HUES64 (cell line): ENCODE data around the gene PCBP3.

ENCODE experiments used
- H3K27ac ChIP-seq: 2 replicates; pipeline ENCODE4 v1.7.0; 2013; ENCODE audit warnings: low read depth, low read length, inconsistent platforms
- H3K27me3 ChIP-seq: 2 replicates; pipeline ENCODE4 v1.6.1; 2013; ENCODE audit warnings: mild to moderate bottlenecking, low read length; ENCODE audit not compliant: insufficient read depth
- H3K36me3 ChIP-seq: 2 replicates; pipeline ENCODE4 v1.6.1; 2013; ENCODE audit warnings: mild to moderate bottlenecking, low read length; ENCODE audit not compliant: insufficient read depth
- H3K4me1 ChIP-seq: 2 replicates; pipeline ENCODE4 v1.6.1; 2013; ENCODE audit warnings: mild to moderate bottlenecking, low read length, moderate library complexity; ENCODE audit not compliant: insufficient read depth
- H3K4me3 ChIP-seq: 2 replicates; pipeline ENCODE4 v1.5.1; 2013; ENCODE audit warnings: mild to moderate bottlenecking, low read length, moderate library complexity
- H3K9ac ChIP-seq: 2 replicates; pipeline ENCODE4 v1.6.1; 2013; ENCODE audit warnings: mild to moderate bottlenecking, low read depth, low read length
- H3K9me3 ChIP-seq: 2 replicates; pipeline ENCODE4 v1.6.1; 2013; ENCODE audit warnings: low read depth, low read length; ENCODE audit not compliant: insufficient read depth
- WGBS: fragments of 150-250, 120-280 bp; methylation state at CpG from one replicate; pipeline ENCODE4 v1.1.7; 2013; ENCODE audit warnings: missing lambda C conversion rate; 5-methylcytosine and 5-hydroxymethylcytosine counted together

The PCBP3 gene

DNA sequence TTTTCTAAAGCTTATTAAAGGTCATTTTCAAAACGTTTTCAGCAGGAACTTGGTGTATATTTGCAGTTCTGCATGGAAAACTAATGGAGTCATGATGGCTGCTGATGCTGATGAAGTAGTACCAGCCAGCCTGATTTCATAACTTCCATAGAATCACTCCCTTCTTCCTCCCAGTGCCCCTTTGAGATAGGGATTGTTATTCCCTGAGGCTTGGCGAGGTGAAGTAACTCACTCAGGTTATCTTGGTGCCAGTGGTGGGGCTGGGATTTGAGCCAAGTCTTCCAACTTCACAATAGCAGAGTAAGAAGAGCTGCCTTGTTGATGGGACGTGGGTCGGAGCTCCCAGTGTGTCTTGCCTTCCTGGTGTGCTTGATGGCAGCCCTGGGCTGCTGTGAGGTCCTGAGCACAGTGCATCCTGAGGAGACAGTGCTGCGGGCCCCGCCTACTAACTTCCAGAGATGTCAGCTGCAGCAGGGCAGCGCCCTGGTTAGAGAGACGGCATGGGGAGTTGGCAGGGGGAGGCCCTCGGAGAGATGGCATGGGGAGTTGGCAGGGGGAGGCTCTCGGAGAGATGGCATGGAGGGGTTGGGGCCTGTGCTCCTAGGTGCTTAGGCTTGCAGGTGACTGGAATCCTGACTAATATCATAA is 92.6 kb downstream of the PCBP3 start:
- no peak overlapping the region for H3K4me3 ChIP-seq
- no peaks in the 10 kb centered on the region for H3K9me3 ChIP-seq
- no peak overlapping the region for H3K27ac ChIP-seq
- 88% methylated on average over 10 of the region's 10 CpGs for WGBS
- no peaks in the 10 kb centered on the region for H3K36me3 ChIP-seq
- no peak overlapping the region for H3K9ac ChIP-seq
- H3K27me3 ChIP-seq: no peaks in the 10 kb centered on the region
- no peaks in the 10 kb centered on the region for H3K4me1 ChIP-seq

DNA sequence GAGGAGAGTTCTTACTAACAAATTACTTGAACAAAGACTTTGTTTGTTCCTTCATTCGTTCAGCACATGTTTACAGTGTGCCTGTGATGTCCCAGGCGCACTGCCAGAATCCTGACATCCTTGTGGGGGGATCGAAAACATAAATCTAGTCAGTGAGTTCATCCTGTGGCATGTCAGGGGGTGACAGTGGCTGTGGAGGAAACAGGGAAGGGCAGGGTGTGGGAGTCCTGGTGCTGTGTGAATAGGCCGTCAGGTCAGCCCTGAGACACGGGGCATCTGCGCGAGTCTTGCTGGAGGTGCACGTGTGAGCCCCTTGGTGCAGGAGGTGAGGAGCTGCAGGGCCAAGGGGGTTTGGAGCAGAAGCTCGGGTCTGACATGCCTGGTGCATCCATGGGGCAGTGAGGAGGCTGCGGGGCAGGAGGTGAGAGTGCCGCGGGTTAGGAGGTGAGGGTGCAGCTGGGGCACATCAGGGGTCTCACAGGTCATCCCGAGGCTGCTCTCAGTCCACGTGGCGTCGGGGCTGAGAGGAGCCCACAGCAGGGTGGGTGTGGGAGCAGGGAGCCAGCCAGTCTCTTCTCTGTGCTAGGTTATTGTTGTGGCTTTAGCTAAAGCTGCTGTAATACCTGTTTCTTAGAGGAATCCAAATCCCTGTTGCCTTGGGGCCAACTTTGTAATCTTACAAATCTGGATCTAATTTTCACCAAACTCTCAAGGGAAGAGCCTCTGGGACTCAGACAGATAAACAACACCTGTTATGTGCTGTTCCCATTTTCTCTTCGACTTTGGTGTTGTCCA is 93.4 kb downstream of the PCBP3 start:
- 90% methylated on average over 17 of the region's 17 CpGs for WGBS
- Histone ChIP-seq H3K27ac (no peak overlapping the region), H3K27me3 (no peaks in the 10 kb centered on the region), H3K9ac (no peak overlapping the region), H3K4me3 (no peak overlapping the region), H3K4me1 (no peaks in the 10 kb centered on the region), H3K36me3 (no peaks in the 10 kb centered on the region), H3K9me3 (no peaks in the 10 kb centered on the region)

DNA sequence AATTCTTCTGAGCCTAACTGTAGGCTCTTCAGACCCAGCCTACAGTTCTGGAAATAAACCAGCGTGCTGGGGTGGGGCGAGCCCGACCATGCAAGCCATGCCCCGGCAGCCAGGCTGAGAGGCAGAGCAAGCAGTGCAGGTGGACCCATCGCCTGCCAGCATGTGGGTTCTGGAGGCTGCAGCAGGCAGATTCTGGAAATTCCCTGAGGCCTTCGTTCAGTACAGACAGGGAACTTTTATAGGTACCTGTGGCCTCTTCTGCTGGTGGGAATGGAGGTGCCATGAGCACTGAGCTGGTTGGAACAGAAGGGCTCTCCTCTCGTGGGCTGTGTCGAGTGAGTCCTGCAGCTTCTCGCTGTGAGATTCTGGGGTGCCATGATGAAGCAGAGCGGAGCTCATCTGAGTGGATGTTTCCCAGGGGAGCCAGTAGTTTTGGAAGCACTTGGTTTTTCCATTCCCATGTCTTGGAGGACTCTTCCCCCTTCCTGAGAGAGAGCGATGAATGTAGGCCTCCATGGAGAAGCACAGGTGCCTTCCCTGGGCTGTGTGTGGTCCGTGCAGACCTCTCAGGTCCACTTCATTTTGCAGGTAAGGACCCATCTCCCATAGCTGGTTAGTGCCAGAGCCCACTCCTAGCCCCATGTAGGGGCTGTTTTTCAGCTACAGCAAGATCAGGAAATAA is 94.1 kb downstream of the PCBP3 start:
- Histone ChIP-seq H3K27ac (no peak overlapping the region), H3K9me3 (no peaks in the 10 kb centered on the region), H3K9ac (no peak overlapping the region), H3K4me1 (no peaks in the 10 kb centered on the region), H3K4me3 (no peak overlapping the region), H3K36me3 (no peaks in the 10 kb centered on the region), H3K27me3 (no peaks in the 10 kb centered on the region)
- WGBS: 95% methylated on average over 12 of the region's 12 CpGs

DNA sequence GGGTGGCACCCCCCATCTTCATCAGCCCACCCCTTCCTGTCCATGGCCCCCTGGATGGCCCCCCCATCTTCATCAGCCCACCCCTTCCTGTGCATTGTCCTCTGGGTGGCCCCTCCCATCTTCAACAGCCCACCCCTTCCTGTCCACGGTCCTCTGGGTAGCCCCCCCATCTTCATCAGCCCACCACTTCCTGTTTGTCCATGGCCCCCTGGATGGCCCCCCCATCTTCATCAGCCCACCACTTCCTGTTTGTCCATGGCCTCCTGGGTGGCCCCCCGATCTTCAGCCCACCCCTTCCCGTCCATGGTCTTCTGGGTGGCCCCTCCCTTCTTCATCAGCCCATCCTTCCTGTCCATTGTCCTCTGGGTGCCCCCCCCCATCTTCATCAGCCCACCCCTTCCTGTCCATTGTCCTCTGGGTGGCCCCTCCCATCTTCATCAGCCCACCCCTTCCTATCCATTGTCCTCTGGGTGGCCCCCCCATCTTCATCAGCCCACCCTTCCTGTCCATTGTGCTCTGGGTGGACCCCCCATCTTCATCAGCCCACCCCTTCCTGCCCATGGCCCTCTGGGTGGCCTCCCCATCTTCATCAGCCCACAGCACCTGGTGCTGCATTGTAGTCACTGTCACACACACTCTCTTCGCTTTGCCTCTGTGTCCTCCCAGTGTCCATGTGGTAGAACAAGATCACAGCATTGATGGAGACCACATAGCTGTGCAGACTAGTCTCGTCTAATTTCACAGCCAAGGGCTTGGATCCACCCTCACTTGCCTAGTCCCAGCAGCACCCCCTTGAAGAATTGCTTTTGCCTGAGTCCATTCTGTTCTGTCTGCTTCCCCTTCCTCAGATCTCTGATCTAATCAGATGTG is 95.9 kb downstream of the PCBP3 start:
- no peaks in the 10 kb centered on the region for H3K27me3 ChIP-seq
- H3K4me1 ChIP-seq: no peaks in the 10 kb centered on the region
- H3K27ac ChIP-seq: no peak overlapping the region
- WGBS: 95% methylated on average over 5 of the region's 5 CpGs
- H3K9me3 ChIP-seq: no peaks in the 10 kb centered on the region
- H3K9ac ChIP-seq: no peak overlapping the region
- H3K4me3 ChIP-seq: no peak overlapping the region
- H3K36me3 ChIP-seq: no peaks in the 10 kb centered on the region

DNA sequence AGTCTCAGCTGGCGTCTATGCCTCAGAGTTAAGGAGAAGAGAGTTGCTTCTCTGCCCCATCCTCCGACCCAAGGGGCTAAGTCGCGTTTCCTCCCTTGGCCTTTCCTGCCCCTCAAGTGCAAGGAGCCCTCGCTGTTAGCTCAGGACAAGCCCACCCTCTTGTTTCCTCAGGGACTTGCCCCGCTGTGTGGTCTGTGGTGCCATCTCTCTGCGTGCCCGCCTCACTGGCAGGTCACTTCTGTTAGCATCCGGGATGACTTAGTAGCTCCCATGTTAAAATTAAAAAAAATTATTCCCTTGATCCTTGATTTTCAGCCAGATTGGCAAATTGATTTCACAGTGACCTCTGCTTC is 96.5 kb downstream of the PCBP3 start:
- no peaks in the 10 kb centered on the region for H3K4me1 ChIP-seq
- WGBS: 94% methylated on average over 9 of the region's 9 CpGs

DNA sequence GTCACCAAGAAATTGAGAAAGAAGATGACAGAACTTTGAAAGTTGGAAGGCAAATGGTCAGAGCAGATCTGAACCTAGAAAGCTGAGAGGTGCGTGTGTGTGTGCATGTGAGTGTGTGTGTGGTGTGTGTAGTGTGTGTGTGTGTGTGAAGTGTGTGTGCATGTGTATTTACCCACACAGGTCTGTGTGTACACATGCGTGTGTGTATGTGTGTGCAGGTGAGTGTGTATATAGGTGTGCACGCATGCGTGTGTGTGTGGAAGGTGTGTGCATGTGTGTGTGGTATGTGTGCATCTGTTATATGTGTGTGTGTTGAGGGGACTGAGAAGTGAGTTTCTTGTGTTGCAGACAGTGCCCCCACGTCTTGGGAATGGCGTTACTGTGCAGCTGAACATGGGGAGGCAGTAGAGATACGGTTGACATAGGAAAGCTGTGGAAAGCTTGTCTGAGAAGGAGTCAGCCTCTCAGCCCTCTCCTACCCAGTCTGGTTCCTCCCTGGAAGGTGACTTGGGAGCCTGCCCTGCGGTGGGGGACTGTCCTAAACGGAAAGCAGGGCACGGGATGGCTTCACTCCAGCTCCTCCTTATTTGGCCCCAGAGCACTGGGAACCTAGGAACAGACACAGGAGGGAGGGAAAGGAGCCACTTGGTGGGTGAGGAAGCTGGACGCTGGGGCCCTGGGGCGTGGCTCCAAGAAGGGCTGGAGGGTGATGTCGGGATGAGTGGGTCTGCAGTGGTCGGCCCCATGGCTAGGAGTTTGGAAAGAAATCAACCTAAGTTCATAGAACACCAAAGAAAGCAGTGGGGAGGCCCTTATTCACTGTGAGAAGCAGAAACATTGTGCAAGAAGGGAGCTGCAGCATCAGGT is 97.2 kb downstream of the PCBP3 start:
- H3K36me3 ChIP-seq: no peaks in the 10 kb centered on the region
- no peak overlapping the region for H3K4me3 ChIP-seq
- H3K4me1 ChIP-seq: no peaks in the 10 kb centered on the region
- 86% methylated on average over 14 of the region's 14 CpGs for WGBS
- H3K27me3 ChIP-seq: no peaks in the 10 kb centered on the region
- H3K9ac ChIP-seq: no peak overlapping the region
- H3K9me3 ChIP-seq: no peaks in the 10 kb centered on the region
- H3K27ac ChIP-seq: no peak overlapping the region

More for the DNA sequence above, 96.5 kb downstream of the PCBP3 start:
- Histone ChIP-seq H3K27ac (no peak overlapping the region), H3K9ac (no peak overlapping the region), H3K27me3 (no peaks in the 10 kb centered on the region), H3K36me3 (no peaks in the 10 kb centered on the region), H3K9me3 (no peaks in the 10 kb centered on the region), H3K4me3 (no peak overlapping the region)

DNA sequence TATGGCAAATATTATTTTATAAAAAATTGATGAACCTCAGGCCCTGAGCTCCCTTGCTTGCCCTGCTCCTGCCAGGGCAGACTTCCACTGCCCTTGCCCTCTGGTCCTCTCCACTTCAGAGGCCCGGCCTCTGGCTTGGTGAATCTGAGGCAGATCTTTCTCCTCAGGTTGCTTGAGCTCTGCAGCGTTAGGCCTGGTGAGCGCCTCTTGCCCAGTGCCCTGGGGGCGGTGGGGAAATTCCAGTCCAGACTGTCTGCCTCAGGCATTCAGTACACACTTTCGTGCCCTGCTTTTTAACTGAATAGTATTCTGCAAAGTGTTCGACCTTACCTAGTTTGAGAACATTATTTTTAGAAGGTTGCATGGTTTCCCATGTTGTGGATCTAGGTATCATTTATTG is 98.2 kb downstream of the PCBP3 start:
- Histone ChIP-seq H3K27ac (no peak overlapping the region), H3K4me3 (no peak overlapping the region), H3K4me1 (no peaks in the 10 kb centered on the region), H3K9me3 (no peaks in the 10 kb centered on the region), H3K9ac (no peak overlapping the region), H3K36me3 (no peaks in the 10 kb centered on the region), H3K27me3 (no peaks in the 10 kb centered on the region)
- 84% methylated on average over 6 of the region's 6 CpGs for WGBS

DNA sequence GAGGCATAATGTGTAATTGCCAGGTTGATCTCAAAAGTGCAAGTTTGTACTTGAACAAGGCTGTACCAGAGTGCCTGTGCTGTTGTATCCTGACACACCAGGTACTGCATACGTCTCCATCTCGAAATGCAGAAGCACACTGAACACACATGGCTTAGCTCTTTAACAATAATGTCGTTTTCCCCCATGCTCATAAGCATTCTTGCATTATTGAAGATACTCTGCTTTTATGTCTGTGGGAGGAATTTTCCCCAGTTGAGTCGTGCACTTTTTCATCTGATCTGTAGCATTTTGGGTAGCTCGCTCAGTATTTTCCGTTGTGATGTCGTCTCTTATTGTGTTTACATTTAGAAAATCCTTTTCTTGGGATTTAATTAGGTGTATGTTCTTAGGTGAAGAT is 98.7 kb downstream of the PCBP3 start:
- Histone ChIP-seq H3K27me3 (no peaks in the 10 kb centered on the region), H3K4me3 (no peak overlapping the region), H3K36me3 (no peaks in the 10 kb centered on the region), H3K27ac (no peak overlapping the region), H3K9me3 (no peaks in the 10 kb centered on the region), H3K4me1 (no peaks in the 10 kb centered on the region), H3K9ac (no peak overlapping the region)
- WGBS: 93% methylated on average over 7 of the region's 7 CpGs

DNA sequence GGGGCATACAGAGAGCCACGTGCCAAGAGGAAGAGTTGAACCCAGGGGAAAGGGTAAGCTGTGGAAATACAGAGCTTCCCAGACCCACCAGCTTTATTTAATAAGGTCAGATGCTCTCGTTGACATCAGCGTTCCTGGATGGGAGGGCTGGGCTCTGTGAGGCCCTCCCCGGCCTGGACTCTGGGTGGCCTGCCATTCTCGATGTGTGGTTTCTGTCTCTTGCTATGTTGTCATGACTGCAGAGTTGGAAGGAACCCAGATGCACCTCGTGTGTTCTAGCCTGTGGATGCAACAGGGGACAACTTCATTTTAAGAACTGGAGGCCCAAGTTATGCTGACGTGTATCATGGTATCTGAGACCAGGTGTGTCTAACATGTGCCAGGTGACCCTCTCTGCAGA is 101.7 kb downstream of the PCBP3 start:
- H3K27ac ChIP-seq: no peak overlapping the region
- no peaks in the 10 kb centered on the region for H3K9me3 ChIP-seq
- peaks cover 8% of the 10 kb centered on the region; the same call in 1 of the 2 replicates for H3K4me1 ChIP-seq
- H3K27me3 ChIP-seq: no peaks in the 10 kb centered on the region
- WGBS: 93% methylated on average over 7 of the region's 7 CpGs
- H3K9ac ChIP-seq: no peak overlapping the region
- H3K36me3 ChIP-seq: no peaks in the 10 kb centered on the region
- no peak overlapping the region for H3K4me3 ChIP-seq

DNA sequence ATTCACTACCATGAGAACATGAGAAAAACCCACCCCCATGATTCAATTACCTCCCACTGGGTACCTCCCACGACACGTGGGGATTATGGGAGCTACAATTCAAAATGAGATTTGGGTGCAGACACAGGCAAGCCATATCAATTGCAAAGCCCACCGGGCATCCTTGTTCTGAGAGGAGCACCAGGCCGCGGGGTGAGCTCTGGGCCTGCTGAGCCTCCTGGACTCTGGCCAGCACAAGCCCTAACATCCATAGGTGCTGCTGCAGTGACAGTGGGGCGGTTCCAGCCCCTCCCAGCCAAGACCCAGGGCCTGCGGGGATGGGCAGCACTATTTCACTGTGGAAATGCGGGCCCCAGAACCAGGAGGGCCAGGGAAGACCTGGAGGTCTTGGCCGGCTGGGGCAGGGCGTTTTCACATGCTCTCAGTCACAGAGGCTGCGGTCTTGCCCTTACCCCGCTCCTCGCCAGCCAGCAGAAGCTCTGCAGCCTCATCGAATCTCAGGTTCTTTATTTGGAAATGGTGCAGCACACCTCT is 103.8 kb downstream of the PCBP3 start:
- WGBS: 92% methylated on average over 14 of the region's 14 CpGs
- Histone ChIP-seq H3K4me3 (no peak overlapping the region), H3K36me3 (no peaks in the 10 kb centered on the region), H3K9me3 (no peaks in the 10 kb centered on the region), H3K27ac (no peak overlapping the region), H3K9ac (no peak overlapping the region), H3K4me1 (peaks cover 8% of the 10 kb centered on the region; the same call in 1 of the 2 replicates), H3K27me3 (no peaks in the 10 kb centered on the region)
